GM19025 (cell line): ENCODE results near the gene FKBP8.
A peak's percentile ranks its signal among the peaks of the same experiment; 100 is the strongest.
"Not testable (repeated sequence)": the region's sequence is repeated elsewhere in the genome, so short reads cannot be mapped to it uniquely, and the experiment has no call there.

Source experiments
- ATAC-seq: cut with Tn5 transposase; IDR thresholded peaks from one replicate; pipeline ENCODE4 v1.9.1; 2021; ENCODE audit warnings: mild to moderate bottlenecking, low read depth, moderate library complexity; ENCODE audit not compliant: unreplicated experiment

The FKBP8 gene

DNA sequence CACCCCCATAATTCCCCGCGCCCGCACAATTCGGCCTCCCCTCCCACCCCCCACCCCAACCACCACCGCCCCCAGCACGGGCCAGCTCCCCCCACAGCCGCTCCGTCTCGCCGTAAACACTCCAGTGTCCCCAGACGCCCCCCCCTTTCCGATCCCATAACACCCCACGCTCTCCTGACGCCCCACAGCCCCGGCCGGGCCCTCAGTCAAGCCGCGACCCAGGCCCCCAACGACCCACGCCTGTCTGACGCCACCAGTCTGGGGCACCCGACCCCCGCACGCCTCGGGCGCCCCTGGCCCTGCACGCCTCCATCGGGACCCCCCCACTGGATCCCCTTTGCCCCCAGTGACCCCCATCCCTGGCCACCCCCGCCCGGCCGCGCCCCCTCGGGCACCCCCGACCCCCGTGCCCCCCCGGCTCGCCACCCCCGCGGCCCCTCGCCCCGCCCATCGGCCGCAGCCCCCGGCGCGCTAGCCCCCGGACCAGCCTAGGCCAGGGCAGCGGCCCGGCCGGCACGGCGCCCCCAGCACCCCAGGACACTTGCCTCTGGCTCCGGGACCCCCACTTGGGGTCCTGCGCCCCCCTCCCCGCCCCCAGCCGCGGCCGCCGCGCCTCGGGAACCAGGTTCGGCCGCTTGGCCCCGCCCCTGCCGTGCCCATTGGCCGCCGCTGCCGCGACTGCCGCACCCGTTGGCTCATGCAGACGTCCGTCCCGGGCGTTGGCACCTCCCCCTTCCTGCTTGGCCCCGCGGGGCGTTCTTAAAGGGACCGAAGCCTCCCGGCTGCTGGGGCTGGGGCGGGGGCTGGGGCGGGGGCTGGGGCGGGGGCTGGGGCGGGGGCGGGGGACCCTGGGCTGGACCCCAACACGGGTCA is at the start of gene FKBP8:
Gene FKBP8, minus strand, starts transcription at position 633 of the 873 bp plus-strand sequence. CDS start 1,603 bp downstream, outside the sequence.
- ATAC-seq = peak; percentile 96

DNA sequence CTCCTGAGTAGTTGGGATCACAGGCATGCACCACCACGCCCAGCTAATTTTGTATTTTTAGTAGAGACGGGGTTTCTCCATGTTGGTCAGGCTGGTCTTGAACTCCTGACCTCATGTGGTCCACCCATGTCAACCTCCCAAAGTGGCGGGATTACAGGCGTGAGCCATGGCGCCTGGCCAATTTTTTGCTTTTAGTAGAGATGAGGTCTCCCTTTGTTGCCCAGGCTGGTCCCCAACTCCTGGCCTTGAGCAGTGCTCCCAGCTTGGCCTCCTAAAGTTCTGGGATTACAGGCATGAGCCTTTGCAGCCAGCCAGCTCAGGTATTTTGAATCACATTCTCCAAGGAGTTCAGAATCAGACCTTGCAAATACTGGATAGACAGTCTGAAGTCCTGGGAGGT is 49.4 kb upstream of the FKBP8 start:
- ATAC-seq = not testable (repeated sequence)

DNA sequence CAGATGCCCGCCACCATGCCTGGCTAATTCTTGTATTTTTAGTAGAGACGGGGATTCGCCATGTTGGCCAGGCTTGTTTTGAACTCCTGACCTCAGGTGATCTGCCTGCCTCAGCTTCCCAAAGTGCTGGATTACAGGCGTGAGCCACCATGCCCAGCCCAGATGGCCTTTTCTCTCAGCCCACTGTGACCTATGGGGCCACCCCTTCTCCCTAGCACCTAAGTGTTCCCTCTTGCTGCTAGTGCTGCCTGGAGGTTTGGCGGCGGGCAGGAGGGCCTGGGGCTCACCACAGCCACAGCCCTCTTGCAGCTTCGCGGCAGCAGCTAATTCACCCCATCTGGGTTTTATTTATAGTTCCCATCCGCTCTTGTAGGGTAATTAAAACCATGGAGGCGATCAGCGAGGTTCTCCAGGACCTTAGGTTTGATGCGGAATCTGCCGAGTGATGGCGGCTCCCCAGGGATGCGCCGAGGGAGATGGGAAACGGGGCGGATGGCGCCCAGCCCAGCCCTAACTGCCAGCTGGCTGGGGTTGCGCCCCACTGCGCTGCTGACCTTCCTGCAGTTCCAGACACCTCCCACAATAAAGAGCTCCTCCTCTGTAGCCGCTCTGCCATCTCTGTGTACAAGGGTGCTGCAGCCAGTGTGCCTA is 48.5 kb upstream of the FKBP8 start:
- ATAC-seq = no peak

DNA sequence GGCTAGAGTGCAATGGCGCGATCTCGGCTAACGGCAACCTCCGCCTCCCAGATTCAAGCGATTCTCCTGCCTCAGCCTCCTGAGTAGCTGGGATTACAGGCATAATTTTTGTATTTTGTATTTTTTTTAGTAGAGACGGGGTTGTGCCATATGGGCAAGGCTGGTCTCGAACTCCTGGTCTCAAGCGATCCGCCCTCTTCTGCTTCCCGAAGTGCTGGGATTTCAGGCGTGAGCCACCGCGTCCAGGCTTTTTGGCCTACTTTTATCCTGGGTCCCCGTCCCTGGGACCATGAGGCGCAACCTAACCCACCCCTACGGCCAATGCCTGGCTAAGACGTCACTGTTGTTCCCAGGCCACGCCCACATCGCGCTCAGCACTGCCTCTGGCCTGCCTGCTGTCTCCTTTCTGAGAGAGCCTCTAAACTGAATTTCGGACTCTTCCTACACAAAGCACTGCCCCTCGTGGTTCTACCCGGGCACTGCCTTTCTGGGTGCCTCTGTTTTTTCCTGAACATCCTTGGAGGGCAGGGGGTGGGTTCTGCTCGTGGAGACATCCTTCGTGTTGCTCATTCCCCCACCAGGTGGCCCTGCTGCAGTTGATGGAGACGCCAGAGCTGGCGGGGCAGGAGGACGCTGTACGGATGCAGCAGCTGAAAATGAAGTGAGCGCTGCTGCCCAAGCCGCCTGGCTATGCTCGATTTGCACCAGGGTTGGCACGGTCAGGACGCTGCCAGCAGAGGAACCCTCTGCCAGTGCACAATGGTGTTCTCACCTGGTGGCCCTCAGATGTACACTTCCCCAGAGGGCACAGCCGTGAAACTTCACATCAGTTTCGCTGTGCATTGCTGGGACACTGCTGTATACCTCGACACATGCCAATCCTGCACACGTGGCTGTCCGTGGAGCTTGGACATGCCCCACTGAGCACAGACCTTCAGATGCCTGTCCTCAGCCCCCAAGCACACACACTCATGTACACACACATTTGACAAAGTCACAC is 47.2 kb upstream of the FKBP8 start:
- no peak for ATAC-seq

DNA sequence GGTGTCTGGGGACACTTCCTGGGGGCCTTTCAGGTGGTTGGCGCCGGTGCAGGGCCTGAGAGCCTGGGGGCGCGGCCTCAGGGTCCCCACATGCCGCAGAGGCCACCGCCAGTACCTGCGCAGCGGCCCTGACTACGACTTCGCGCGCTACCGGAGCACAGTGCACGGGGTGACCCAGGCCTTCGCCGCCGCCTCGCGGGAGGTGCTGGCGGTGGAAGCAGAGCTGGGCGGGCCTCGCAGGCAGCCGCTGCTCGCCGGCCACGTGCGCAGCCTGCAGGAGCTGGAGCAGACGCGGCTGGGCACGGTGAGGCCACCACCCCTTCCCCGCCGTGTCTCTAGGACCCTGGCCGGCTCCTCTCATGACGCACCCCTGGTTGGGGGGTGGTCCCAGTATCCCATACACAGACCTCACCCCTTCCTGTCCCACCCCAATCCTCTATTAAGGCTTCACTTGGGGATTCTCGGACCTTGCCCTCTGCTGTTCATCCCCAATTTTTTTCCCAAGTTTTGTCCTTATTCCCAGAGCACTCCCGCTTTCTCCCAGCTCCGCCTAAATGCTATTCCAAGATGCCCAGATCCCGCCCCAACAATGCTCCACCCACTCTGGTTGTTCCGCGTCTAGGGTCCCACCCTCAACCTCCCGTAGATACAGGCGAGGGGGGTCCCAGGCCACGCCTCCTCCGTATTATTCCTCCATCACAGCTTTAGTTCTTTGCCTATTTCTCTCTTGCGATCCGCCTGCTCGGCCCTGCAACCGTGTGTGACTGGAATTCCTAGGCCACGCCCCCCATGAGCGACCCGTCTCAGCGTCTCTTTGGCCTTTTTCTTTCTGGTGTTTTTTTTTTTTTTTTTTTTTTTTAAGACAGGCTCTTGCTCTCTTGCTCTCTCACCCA is 46.3 kb upstream of the FKBP8 start:
- peak; percentile 8 for ATAC-seq

DNA sequence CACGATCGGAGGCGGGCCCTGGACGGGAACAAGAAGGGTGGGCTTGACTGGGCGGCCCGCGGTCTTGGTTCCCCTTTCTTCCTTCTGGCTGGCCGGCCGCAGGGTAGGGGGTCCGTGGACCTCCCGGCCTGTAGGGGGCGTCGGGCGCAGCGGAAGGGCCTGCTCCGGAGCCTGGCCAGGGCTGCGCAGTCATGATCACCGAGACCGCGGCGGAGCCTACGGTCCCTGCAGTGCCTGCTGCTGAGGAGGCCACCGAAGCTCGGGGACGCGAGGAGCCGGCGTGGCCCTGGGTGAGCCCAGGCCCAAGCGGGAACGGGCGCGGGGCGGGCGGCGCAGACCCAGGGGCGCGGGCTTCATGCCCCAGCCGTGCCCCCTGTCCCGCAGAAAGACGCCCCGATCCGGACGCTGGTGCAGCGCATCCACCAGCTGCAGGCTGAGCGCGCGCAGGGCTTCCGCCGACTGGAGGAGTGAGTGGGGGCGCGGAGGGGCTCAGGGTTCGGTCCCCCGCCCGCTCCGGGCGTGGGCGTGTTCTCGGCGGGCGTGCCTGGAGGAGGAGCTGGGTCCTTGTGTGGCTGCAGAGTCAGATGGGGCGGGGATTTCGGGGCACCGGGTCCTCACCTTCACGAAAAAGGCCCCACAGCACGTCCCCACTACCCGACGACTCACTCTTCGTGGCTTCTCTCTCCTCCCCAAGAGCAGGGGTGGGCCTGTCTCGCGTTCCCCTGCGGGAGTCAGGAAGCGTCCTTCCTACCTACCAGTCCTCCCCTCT is 45.4 kb upstream of the FKBP8 start, which contains the start of gene REX1BD:
Gene REX1BD, plus strand, starts transcription at position 188 of the 769 bp plus-strand sequence. Its CDS starts 4 bp downstream, at position 192.
- peak; percentile 82 for ATAC-seq

DNA sequence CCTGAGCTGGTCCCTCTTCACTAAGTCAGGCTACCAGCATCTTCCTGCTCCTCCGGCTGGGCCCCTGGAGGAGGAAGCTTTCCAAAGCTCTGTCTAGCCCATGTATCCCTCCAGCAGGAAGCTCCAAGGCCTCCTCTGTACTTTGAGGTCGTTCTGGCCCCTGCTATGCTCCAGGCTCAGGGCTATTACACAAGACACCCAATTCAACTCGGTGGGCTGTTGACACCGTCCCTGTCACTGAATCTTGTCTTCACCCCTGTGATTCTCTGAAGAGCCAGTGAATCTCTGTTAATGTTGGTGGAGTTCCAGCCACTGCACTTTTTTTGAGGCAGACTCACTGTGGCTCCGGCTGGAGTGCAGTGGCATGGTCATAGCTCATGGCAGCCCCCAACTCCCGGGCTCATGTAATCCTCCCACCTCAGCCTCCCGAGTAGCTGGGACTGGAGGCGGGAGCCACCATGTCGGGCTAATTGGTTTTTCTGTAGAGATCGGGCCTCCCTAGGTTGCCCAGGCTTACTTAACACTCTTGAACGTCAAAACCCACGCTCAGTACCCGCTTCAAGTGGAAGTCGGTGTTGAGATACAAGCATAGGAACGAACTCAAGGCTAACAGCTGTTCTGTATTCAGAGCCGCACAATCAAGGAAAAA is 44.7 kb upstream of the FKBP8 start:
- ATAC-seq = no peak

DNA sequence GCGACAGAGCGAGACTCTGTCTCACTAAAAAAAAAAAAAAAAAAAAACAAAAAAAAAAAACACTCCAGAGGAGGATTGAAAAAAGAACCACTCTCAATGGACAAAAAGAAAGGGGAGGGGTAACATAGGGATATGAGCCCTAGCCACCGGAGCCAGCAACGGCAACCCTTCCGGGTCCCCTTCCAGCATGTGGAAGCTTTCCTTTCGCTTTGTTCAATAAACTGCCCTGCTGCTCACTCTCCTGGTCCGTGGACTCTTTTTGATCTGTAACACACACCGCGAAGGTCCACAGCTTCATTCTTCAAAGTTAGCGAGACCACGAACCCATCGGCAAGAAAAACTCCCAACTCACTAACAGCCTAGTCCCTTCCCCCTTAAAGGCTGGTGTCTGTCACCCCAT is 44.2 kb upstream of the FKBP8 start:
- ATAC-seq = no peak

DNA sequence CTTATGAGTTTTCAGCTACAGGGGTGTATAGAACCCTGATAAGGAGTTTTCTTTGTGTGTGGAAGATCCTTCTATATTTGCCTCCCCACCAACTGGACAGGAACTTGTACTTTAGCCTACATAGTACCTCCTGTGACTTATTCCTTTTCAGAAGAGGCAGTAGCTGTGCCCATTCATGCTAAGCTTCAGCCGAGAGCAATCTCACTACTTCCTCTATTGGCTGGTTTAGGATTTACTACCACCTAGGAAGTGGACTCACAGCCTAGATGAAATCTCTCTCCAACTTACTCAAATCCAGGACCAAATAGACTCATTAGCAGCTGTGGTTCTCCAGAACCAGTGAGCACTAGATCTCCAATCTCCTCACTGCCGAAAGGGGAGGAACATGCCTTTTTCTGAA is 42.9 kb upstream of the FKBP8 start:
- no peak for ATAC-seq

DNA sequence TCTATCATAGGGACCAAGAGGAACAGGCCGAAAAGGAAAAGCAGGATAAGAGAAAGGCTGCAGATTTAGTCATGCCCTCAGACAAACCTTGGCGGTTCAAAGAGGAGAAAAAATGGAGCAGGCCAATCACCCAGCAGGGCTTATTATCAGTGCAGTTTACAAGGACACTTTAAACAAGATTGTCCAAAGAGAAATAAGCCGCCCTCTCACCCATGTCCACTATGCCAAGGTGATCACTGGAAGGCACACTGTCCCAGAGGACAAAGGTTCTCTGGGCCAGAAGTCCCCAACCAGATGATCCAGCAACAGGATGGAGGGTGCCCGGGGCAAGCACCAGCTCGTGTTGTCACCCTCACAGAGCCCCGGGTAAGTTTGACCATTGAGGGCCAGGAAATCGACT is 36.9 kb upstream of the FKBP8 start:
- ATAC-seq = no peak

DNA sequence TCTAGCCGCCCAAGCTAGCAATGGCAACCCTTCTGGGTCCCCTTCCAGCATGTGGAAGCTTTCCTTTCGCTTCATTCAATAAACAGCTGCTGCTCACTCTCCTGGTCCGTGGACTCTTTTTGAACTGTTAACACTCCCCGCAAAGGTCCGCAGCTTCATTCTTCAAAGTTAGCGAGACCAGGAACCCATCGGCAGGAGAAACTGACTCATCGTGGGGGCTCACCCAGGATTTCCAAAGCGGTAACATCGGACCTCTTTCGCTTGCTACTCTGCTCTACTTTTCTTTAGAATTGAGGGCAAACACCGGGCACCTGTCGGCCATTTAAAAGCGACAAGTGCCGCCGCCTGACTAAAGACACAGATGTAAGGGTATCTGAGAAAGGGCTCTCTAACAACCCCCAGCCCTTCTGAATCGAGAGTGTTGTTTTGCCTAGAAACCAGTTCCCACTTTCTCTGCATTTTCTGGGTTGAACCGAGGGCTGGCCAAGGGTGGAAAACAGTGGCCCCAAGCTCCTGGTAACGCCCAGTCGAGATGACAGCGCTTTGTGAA is 34.1 kb upstream of the FKBP8 start:
- ATAC-seq = no peak

DNA sequence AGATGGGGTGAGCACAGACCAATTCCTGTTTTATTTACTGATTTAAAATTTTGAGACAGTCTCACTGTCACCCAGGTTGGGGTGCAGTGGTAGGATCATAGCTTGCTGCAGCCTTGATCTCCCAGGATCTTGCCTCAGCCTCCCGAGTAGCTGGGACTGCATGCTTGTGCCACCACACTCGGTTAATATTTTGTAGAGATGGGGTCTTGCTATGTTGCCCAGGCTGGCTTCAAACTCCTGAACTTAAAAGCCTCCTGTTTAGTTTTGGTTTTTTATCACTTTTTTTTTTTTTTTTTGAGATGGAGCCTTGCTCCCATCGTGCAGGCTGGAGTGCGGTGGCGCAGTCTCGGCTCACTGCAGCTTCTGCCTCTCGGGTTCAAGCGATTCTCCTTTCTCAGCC is 33.0 kb upstream of the FKBP8 start:
- ATAC-seq = no peak

DNA sequence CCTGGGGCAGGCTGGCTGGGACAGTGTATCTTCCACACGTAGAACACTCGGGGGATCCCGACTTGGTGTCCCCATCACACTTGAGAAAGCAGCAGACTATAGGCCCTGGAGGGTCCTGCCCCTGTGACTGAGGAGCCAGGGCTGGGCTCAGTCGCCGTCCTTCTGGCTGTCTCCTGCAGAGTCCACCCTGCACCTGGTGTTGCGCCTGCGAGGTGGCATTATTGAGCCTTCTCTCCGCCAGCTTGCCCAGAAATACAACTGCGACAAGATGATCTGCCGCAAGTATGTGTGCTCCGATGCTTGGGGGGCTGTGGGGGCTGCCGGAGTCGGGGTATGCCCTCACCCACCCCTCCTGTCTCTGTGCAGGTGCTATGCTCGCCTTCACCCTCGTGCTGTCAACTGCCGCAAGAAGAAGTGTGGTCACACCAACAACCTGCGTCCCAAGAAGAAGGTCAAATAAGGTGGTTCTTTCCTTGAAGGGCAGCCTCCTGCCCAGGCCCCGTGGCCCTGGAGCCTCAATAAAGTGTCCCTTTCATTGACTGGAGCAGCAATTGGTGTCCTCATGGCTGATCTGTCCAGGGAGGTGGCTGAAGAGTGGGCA is 31.4 kb upstream of the FKBP8 start:
- no peak for ATAC-seq

DNA sequence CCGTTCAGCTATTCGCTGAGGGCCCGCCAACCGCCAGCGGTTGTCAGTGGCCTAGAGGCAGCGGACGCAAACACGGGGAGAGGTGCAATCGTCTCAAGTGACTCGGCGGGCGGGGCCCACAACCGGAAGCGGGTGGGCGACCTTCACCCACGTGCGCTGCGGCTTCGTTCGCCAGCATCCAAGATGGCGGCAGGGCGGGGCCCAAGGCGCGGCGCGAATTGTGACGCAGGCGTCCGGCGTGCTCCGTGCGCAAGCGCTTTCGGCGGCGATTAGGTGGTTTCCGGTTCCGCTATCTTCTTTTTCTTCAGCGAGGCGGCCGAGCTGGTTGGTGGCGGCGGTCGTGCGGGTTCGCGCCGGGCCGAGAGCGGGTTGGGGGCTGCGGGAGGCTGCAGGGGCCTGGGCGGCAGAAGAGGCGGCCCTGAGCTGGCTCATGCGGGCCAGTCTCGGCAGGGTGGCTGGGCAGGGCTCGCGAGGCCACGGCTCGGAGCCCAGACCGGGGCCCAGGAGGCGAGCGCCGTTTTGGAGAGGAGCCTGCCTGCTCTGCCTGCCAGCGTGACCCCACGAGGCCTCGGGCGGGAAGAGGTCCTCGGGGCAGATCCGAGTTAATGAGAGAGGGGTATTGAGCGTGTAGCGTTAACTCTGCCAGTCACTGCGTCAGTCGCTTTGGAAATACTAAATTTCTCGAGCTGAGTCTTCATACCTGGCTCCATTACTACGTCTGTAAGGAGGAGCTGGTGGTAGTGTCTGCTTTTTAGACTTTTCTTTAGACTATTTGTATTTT is 28.4 kb upstream of the FKBP8 start, which contains the start of gene UBA52:
Gene UBA52, plus strand, starts transcription at position 294 of the 781 bp plus-strand sequence. CDS start 1,444 bp downstream, outside the sequence.
- ATAC-seq = peak; percentile 90

DNA sequence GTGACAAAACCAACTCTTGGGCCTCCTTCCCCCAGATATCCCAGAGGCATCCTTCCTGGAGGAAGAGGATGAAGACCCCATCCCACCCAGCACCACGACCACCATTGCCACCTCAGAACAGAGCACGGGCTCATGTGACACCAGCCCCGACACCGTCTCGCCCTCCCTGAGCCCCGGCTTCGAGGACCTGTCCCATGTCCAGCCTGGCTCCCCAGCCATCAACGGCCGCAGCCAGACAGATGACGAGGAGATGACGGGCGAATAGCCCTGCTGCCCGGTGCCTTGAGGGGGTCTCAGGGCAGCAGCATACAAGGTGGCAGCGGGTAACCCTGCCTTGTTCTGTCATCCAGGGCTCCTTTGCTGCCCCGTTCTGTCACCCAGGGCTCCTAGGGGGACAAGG is 25.0 kb upstream of the FKBP8 start:
- ATAC-seq = no peak

DNA sequence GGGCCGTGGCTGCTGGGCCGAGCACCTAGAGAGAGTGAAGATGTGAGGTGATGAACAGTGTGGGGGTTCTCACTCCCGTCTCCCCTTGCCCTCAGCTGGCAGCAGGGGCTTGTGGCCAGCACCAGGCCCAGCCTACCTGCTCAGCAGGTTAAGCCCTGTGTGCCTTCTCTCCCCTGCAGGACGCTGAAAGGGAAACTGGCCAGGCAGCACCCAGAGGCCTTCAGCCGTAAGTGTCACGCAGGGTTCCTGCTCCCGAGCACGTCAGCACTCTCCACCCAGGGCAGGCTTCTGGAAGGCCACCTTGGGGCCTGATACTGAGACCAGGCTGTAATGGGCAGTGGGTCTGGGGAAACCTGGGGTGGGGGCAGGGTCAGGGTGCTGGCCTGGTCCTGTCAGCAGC is 23.6 kb upstream of the FKBP8 start:
- no peak for ATAC-seq

DNA sequence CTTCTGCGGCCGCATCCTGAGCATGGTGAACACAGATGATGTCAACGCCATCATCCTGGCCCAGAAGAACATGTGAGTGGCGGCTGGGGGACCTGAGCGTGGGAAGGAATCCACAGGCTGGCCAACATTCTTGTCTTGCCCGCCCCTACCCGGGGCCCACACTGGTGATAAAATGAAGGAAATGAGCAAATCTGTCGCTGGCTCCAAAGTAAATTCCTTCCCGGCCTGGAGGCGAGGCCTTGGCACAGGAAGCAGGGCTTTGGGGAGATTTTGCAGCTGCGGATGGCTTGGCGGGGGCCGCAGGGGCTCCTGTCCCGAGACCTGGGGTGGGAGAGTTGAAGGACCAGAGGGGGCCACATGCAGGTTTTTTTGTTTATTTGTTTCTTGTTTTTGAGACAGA is 18.7 kb upstream of the FKBP8 start:
- ATAC-seq = no peak
